Measurements from ENCODE around the gene ATP5PO. TPM values are rescaled to one million over a fixed set of nuclear protein-coding genes. Genes with fewer than 3 reads are reported as not detected.

ATP5PO gene
- total RNA-seq, 4 donors from 2014 or later = 261 to 560 (median 356) TPM

DNA sequence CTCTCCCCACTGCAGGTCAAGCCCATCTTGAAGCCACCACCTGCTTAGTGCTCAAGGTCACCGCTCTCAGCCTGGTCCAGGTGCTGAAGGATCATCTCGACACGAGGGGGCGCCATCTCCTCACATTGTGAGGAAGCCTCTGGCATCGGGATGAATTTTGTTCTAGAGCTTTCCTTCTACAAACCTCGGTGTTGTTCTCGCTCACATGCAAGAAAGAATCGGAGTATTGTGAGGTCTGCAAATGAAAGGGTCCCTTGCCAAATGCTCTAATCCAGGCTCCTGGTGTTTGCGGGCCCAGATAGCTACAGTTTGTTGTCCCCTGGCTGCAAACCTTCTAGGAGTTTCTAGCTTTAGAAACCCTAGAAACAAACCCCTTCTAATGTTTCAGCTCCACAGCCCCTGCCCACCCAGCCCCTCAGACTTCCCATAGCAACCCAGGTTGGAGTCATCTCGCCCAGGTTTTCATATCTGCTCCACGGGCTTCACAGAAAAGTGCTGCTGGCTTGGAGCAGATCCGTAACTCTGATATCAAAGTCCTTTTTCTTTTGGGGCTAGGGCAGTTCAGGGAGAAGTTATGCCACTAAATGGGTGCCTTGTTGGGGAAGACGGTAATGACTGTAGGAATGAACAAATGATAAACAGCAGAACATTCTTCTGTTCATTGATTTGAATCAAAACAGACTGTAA is 8.6 kb upstream of the ATP5PO start:
- in situ Hi-C loops (cut with MboI; ENCODE audit: low sequenced_read_pairs in 4 of 4) = loop anchor here in 3 of 4 donors (10.0 to 25.0 kb wide), 4 partner anchors 151 to 713 kb away; partner anchors contain the start of genes MRPS6 (in 2 of the 3), RCAN1 (in 2 of the 3) and SLC5A3 (in 2 of the 3)
- intact Hi-C loops (cut with DNase I; ENCODE audit: low total_unique reads) = loop anchor here (2.0 to 5.0 kb wide), 3 partner anchors 203 to 425 kb away; no protein-coding TSS in a partner anchor

GRCh38 chr21:33917421-33917820 is 1.8 kb upstream of the ATP5PO start:
- intact Hi-C loops (cut with DNase I; ENCODE audit: low total_unique reads) = loop anchor here (5.0 to 10.0 kb wide), 2 partner anchors 275 to 417 kb away; partner anchors contain the start of genes CRYZL1 and ITSN1
- no peak for DNase-seq
- Histone ChIP-seq H3K27ac (no peak overlapping the region), H3K36me3 (peaks cover 0 to 10% of the 10 kb centered on the region in 2 donors), H3K4me3 (no peak overlapping the region), H3K27me3 (no peaks in the 10 kb centered on the region), H3K9me3 (no peaks in the 10 kb centered on the region), H3K4me1 (peaks cover 17 to 26% of the 10 kb centered on the region in 2 donors)
- in situ Hi-C loops (cut with MboI; ENCODE audit: low sequenced_read_pairs in 4 of 4) = loop anchor here in 3 of 4 donors (25.0 kb wide), 2 partner anchors 695 to 720 kb away; partner anchors contain the start of gene RCAN1 (in 2 of the 3)
- TF ChIP-seq, protein P1, sequence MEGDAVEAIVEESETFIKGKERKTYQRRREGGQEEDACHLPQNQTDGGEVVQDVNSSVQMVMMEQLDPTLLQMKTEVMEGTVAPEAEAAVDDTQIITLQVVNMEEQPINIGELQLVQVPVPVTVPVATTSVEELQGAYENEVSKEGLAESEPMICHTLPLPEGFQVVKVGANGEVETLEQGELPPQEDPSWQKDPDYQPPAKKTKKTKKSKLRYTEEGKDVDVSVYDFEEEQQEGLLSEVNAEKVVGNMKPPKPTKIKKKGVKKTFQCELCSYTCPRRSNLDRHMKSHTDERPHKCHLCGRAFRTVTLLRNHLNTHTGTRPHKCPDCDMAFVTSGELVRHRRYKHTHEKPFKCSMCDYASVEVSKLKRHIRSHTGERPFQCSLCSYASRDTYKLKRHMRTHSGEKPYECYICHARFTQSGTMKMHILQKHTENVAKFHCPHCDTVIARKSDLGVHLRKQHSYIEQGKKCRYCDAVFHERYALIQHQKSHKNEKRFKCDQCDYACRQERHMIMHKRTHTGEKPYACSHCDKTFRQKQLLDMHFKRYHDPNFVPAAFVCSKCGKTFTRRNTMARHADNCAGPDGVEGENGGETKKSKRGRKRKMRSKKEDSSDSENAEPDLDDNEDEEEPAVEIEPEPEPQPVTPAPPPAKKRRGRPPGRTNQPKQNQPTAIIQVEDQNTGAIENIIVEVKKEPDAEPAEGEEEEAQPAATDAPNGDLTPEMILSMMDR (IDR thresholded peaks at IDR 0.05 in 4 of 5, conservative IDR thresholded peaks at IDR 0.05 in 1 of 5) = no peak
- TF ChIP-seq POLR2A (IDR thresholded peaks at IDR 0.05) = no peak
- ATAC-seq = no peak

More for the DNA sequence above, 8.6 kb upstream of the ATP5PO start:
- H3K9me3 ChIP-seq = no peaks in the 10 kb centered on the region
- ATAC-seq (peak; percentile 96 to 99), DNase-seq (peak; percentile 64 to 78)
- H3K4me1 ChIP-seq = peaks cover 5 to 8% of the 10 kb centered on the region in 2 donors
- no peaks in the 10 kb centered on the region for H3K27me3 ChIP-seq
- TF ChIP-seq POLR2A (IDR thresholded peaks at IDR 0.05) = no peak
- TF ChIP-seq, protein P1 (IDR thresholded peaks at IDR 0.05 in 4 of 5, conservative IDR thresholded peaks at IDR 0.05 in 1 of 5) = peak; percentile 85 to 95 (median 91)
- H3K4me3 ChIP-seq = peak overlapping the region in 1 of 4 donors; percentile 19
- H3K27ac ChIP-seq = no peak overlapping the region
- H3K36me3 ChIP-seq = no peaks in the 10 kb centered on the region

DNA sequence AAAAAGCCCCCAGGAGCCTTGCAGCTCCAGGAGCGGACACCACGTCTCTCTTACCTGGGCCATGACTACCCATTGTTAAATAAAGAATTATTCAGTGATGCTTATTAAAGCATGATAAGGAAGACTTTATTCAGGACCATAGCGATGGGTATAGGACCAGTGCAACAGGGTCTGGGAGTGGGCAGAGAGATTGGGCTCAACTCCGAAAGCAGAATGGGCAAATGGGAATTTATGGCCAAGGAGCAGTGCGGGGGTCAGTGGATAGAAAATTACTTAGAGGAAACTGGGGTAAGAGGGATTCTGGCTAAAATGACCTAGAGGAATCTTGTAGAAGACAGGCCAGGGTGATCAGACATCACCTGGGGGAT is 580 bp upstream of the ATP5PO start:
- H3K27ac ChIP-seq = peak overlapping the region; percentile 88 to 93 (median 92)
- no peaks in the 10 kb centered on the region for H3K27me3 ChIP-seq
- ATAC-seq = peak; percentile 5 to 13
- intact Hi-C loops (cut with DNase I; ENCODE audit: low total_unique reads) = loop anchor here (5.0 to 10.0 kb wide), 2 partner anchors 274 to 419 kb away; partner anchors contain the start of genes CRYZL1 and ITSN1
- TF ChIP-seq, protein P1 (IDR thresholded peaks at IDR 0.05 in 4 of 5, conservative IDR thresholded peaks at IDR 0.05 in 1 of 5) = no peak
- no peak for TF ChIP-seq POLR2A (IDR thresholded peaks at IDR 0.05)
- peaks cover 0 to 22% of the 10 kb centered on the region in 2 donors for H3K36me3 ChIP-seq
- peak overlapping the region; percentile 86 to 96 (median 90) for H3K4me3 ChIP-seq
- in situ Hi-C loops (cut with MboI; ENCODE audit: low sequenced_read_pairs in 4 of 4) = loop anchor here in 3 of 4 donors (25.0 kb wide), 2 partner anchors 696 to 721 kb away; partner anchors contain the start of gene RCAN1 (in 2 of the 3)
- H3K9me3 ChIP-seq = no peaks in the 10 kb centered on the region
- no peak for DNase-seq
- H3K4me1 ChIP-seq = peaks cover 17 to 26% of the 10 kb centered on the region in 2 donors

DNA sequence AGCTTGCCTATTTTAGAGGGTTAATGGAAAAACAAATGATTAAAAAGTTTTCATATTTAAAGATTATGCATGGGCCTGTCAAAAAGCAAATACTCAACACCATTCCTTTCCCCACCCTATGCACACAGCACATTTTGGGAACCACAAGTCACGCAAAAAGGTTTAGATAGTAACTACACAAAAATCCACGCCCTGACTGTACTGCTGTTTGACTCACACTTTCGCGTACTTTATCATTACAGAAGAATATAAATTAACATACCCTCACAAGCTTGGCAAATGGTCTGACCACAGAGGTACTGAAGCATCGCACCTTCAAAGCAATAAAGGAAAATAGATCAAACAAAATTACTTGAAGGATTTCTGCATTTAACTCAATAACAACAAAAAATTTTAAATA is 1.4 kb downstream of the ATP5PO start:
- H3K9me3 ChIP-seq = no peaks in the 10 kb centered on the region
- no peaks in the 10 kb centered on the region for H3K27me3 ChIP-seq
- DNase-seq (no peak), ATAC-seq (no peak)
- intact Hi-C loops (cut with DNase I; ENCODE audit: low total_unique reads) = loop anchor here (2.0 to 10.0 kb wide), 3 partner anchors 159 to 701 kb away; partner anchors contain the start of genes MRPS6, RCAN1 and SLC5A3
- peaks cover 17 to 26% of the 10 kb centered on the region in 2 donors for H3K4me1 ChIP-seq
- in situ Hi-C loops (cut with MboI; ENCODE audit: low sequenced_read_pairs in 4 of 4) = loop anchor here in 3 of 4 donors (25.0 kb wide), 2 partner anchors 698 to 723 kb away; partner anchors contain the start of gene RCAN1 (in 2 of the 3)
- H3K4me3 ChIP-seq = peak overlapping the region; percentile 86 to 96 (median 90)
- H3K36me3 ChIP-seq = peaks cover 0 to 42% of the 10 kb centered on the region in 2 donors
- TF ChIP-seq, protein P1 (IDR thresholded peaks at IDR 0.05 in 4 of 5, conservative IDR thresholded peaks at IDR 0.05 in 1 of 5) = no peak
- no peak for TF ChIP-seq POLR2A (IDR thresholded peaks at IDR 0.05)
- peak overlapping the region; percentile 88 to 93 (median 92) for H3K27ac ChIP-seq

All from gastrocnemius medialis (tissue), 4 donors.